Neural progenitor cell (in vitro differentiated cells): Measurements from ENCODE around the gene CBFA2T2. TPM values are rescaled to one million over a fixed set of nuclear protein-coding genes. Genes with fewer than 3 reads are reported as not detected.

Experiments used
- DNase-seq: peaks from one replicate; pipeline ENCODE4 v3.0.0-alpha.2; 2016; ENCODE audit warnings: low spot score
- H2AFZ ChIP-seq: fragments of 200-600 bp; sonication (generic); replicated peaks from 2 replicates; pipeline ENCODE4 v1.6.1; 2016; ENCODE audit warnings: antibody characterized with exemption
- H3F3A ChIP-seq: fragments of 200-600 bp; sonication (generic); 2 replicates; pipeline ENCODE4 v1.6.1; 2016; ENCODE audit warnings: antibody characterized with exemption, low read depth
- H3K27ac ChIP-seq: fragments of 200-600 bp; sonication (generic); 2 replicates; pipeline ENCODE4 v1.5.1; 2016; ENCODE audit warnings: mild to moderate bottlenecking
- H3K27me3 ChIP-seq: fragments of 200-600 bp; sonication (generic); 2 replicates; pipeline ENCODE4 v1.6.1; 2016; ENCODE audit warnings: mild to moderate bottlenecking, moderate library complexity
- H3K36me3 ChIP-seq: fragments of 200-600 bp; sonication (generic); 2 replicates; pipeline ENCODE4 v1.5.1; 2016
- H3K4me1 ChIP-seq: fragments of 200-600 bp; sonication (generic); 2 replicates; pipeline ENCODE4 v1.6.1; 2016; ENCODE audit warnings: mixed run types
- H3K4me2 ChIP-seq: fragments of 200-600 bp; sonication (generic); 2 replicates; pipeline ENCODE4 v1.6.1; 2016
- H3K4me3 ChIP-seq: fragments of 200-600 bp; sonication (generic); 2 replicates; pipeline ENCODE4 v1.5.1; 2016
- H3K79me2 ChIP-seq: fragments of 200-600 bp; sonication (generic); 2 replicates; pipeline ENCODE4 v1.6.1; 2016; ENCODE audit warnings: low read depth
- H3K9ac ChIP-seq: fragments of 200-600 bp; sonication (generic); 2 replicates; pipeline ENCODE4 v1.6.1; 2016
- H3K9me3 ChIP-seq: fragments of 200-600 bp; sonication (generic); 2 replicates; pipeline ENCODE4 v1.5.1; 2016; ENCODE audit warnings: low read depth
- H4K20me1 ChIP-seq: fragments of 200-600 bp; sonication (generic); 2 replicates; pipeline ENCODE4 v1.6.1; 2016; ENCODE audit warnings: low read depth
- H3K27ac Mint-ChIP-seq: 3 replicates; pipeline ENCODE4 v1.8.0; 2021; ENCODE audit warnings: mixed read lengths
- H3K27me3 Mint-ChIP-seq: 2 replicates; pipeline ENCODE4 v1.8.0; 2022; ENCODE audit warnings: low read depth, mild to moderate bottlenecking, inconsistent platforms, moderate library complexity, mixed read lengths; ENCODE audit not compliant: insufficient read depth
- H3K36me3 Mint-ChIP-seq: 3 replicates; pipeline ENCODE4 v1.8.0; 2021; ENCODE audit warnings: mixed read lengths
- H3K4me1 Mint-ChIP-seq: 3 replicates; pipeline ENCODE4 v1.8.0; 2021; ENCODE audit warnings: mixed read lengths
- H3K4me3 Mint-ChIP-seq: 3 replicates; pipeline ENCODE4 v1.8.0; 2021; ENCODE audit warnings: mild to moderate bottlenecking, moderate library complexity, mixed read lengths
- H3K9me3 Mint-ChIP-seq: 3 replicates; pipeline ENCODE4 v1.8.0; 2020; ENCODE audit warnings: mixed read lengths
- CTCF ChIP-seq: fragments of 200-600 bp; sonication (generic); IDR thresholded peaks from 2 replicates; pipeline ENCODE4 v1.5.1; 2017; ENCODE audit warnings: antibody characterized with exemption, mild to moderate bottlenecking
- EZH2 ChIP-seq: fragments of 200-600 bp; sonication (generic); IDR thresholded peaks from 2 replicates; pipeline ENCODE4 v1.6.1; 2017; ENCODE audit warnings: antibody characterized with exemption, mild to moderate bottlenecking, moderate library complexity
- EZH2phosphoT487 ChIP-seq: fragments of 200-600 bp; sonication (generic); IDR thresholded peaks from 2 replicates; pipeline ENCODE4 v1.6.1; 2017; ENCODE audit warnings: antibody characterized with exemption
- total RNA-seq: library from RNA; depleted of rRNA; stranded (reverse); fragments of >200 nt; gene quantifications from 2 replicates; pipeline ENCODE4 v1.2.3, GENCODE V29; 2015; ENCODE audit warnings: low replicate concordance

The CBFA2T2 gene
- total RNA-seq, 1 donor from 2014 or later = 11.9 TPM

GRCh38 chr20:33667676-33668465, 178.0 kb downstream of the CBFA2T2 start:
- Mint-ChIP-seq H3K27me3 (peaks cover 4% of the 10 kb centered on the region), H3K36me3 (peaks cover 19% of the 10 kb centered on the region), H3K27ac (peak overlapping the region; percentile 82), H3K4me3 (no peak overlapping the region), H3K4me1 (peaks cover 33% of the 10 kb centered on the region), H3K9me3 (no peaks in the 10 kb centered on the region)
- H3K4me2 ChIP-seq = peak overlapping the region; percentile 64
- peak; percentile 83 for DNase-seq
- H3K9me3 ChIP-seq = no peaks in the 10 kb centered on the region
- H3K4me1 ChIP-seq = peaks cover 10% of the 10 kb centered on the region
- H2AFZ ChIP-seq = no peak overlapping the region
- TF ChIP-seq CTCF (peak; percentile 72), EZH2 (no peak), EZH2phosphoT487 (no peak)
- no peaks in the 10 kb centered on the region for H4K20me1 ChIP-seq
- H3K9ac ChIP-seq = no peak overlapping the region
- H3K36me3 ChIP-seq = no peaks in the 10 kb centered on the region
- peaks cover 10% of the 10 kb centered on the region for H3K27me3 ChIP-seq
- no peak overlapping the region for H3K27ac ChIP-seq
- peak overlapping the region; percentile 34 for H3K4me3 ChIP-seq
- peaks cover 21% of the 10 kb centered on the region for H3F3A ChIP-seq
- H3K79me2 ChIP-seq = no peaks in the 10 kb centered on the region

- no peak overlapping the region for H3K9ac ChIP-seq
- no peak overlapping the region for H3K4me2 ChIP-seq
- H3K9me3 Mint-ChIP-seq = no peaks in the 10 kb centered on the region
- H3K79me2 ChIP-seq = no peaks in the 10 kb centered on the region
- DNase-seq = no peak
- H2AFZ ChIP-seq = no peak overlapping the region
- no peaks in the 10 kb centered on the region for H4K20me1 ChIP-seq
- no peak overlapping the region for H3K4me3 Mint-ChIP-seq
- peaks cover 16% of the 10 kb centered on the region for H3K4me1 ChIP-seq
- peaks cover 6% of the 10 kb centered on the region for H3K27me3 Mint-ChIP-seq
- H3F3A ChIP-seq = peaks cover 21% of the 10 kb centered on the region
- peaks cover 19% of the 10 kb centered on the region for H3K36me3 Mint-ChIP-seq
- H3K36me3 ChIP-seq = no peaks in the 10 kb centered on the region
- no peak for TF ChIP-seq EZH2
- TF ChIP-seq CTCF = no peak
- H3K27ac ChIP-seq = no peak overlapping the region
- peaks cover 10% of the 10 kb centered on the region for H3K27me3 ChIP-seq
- peak overlapping the region; percentile 82 for H3K27ac Mint-ChIP-seq
- no peaks in the 10 kb centered on the region for H3K9me3 ChIP-seq
- H3K4me1 Mint-ChIP-seq = peaks cover 38% of the 10 kb centered on the region
- H3K4me3 ChIP-seq = no peak overlapping the region
Measured at GRCh38 chr20:33668466-33669155, 178.7 kb downstream of the CBFA2T2 start.

DNA sequence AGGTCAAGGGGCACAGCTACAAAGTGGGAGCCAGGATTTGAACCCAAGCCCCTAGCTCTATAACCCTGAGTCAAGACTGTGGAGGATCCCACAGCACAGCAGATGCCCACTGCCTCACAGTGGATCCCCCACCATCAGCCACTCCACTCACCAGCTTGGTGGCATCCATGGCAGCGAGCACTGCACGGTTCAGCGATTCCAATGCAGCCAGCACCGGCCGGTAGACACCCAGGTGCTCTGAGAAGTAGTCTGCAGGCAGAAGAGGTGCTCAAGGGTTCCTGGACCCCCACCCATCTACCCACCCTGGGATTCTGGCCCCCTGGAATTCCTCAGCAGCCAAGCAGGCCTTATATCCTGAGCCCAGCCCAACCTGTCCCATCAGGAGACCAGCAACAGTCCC, 179.3 kb downstream of the CBFA2T2 start:
- H3K9me3 Mint-ChIP-seq = no peaks in the 10 kb centered on the region
- H3K27ac Mint-ChIP-seq = no peak overlapping the region
- no peak for DNase-seq
- no peak overlapping the region for H3K4me3 ChIP-seq
- no peak overlapping the region for H3K4me3 Mint-ChIP-seq
- H3F3A ChIP-seq = peaks cover 21% of the 10 kb centered on the region
- no peaks in the 10 kb centered on the region for H3K79me2 ChIP-seq
- no peak overlapping the region for H3K27ac ChIP-seq
- H3K27me3 Mint-ChIP-seq = peaks cover 8% of the 10 kb centered on the region
- no peak overlapping the region for H3K9ac ChIP-seq
- H3K4me1 Mint-ChIP-seq = peaks cover 37% of the 10 kb centered on the region
- no peaks in the 10 kb centered on the region for H3K9me3 ChIP-seq
- TF ChIP-seq EZH2phosphoT487 (no peak), EZH2 (no peak), CTCF (no peak)
- H3K4me1 ChIP-seq = peaks cover 12% of the 10 kb centered on the region
- H3K27me3 ChIP-seq = peaks cover 10% of the 10 kb centered on the region
- H3K36me3 Mint-ChIP-seq = peaks cover 19% of the 10 kb centered on the region
- no peaks in the 10 kb centered on the region for H4K20me1 ChIP-seq
- H3K4me2 ChIP-seq = no peak overlapping the region
- H2AFZ ChIP-seq = no peak overlapping the region
- no peaks in the 10 kb centered on the region for H3K36me3 ChIP-seq
